Suprapubic skin (tissue), 4 donors: ENCODE results near the gene NDUFA13. TPM values are rescaled to one million over a fixed set of nuclear protein-coding genes. Genes with fewer than 3 reads are reported as not detected.
A peak's percentile ranks its signal among the peaks of the same experiment; 100 is the strongest.

ENCODE experiments used
- DNase-seq, 2 donors: peaks; one replicate each; pipeline ENCODE4 v3.0.0-alpha.2; 2019; ENCODE audit warnings: low spot score in 2 of 2
- H3K27ac ChIP-seq: fragments of 200-600 bp; sonication (generic); one replicate; pipeline ENCODE4 v1.5.1; 2019
- H3K27me3 ChIP-seq: fragments of 200-600 bp; sonication (generic); one replicate; pipeline ENCODE4 v1.5.1; 2019
- H3K36me3 ChIP-seq: fragments of 200-600 bp; sonication (generic); one replicate; pipeline ENCODE4 v1.5.1; 2019
- H3K4me1 ChIP-seq: fragments of 200-600 bp; sonication (generic); one replicate; pipeline ENCODE4 v1.5.1; 2019
- H3K4me3 ChIP-seq: fragments of 200-600 bp; sonication (generic); one replicate; pipeline ENCODE4 v1.5.1; 2019; ENCODE audit warnings: mild to moderate bottlenecking
- H3K9me3 ChIP-seq: fragments of 200-600 bp; sonication (generic); one replicate; pipeline ENCODE4 v1.5.1; 2019
- EP300 ChIP-seq: sonication (generic); formaldehyde crosslinking; IDR thresholded peaks from one replicate; pipeline ENCODE4 v1.6.1; 2017; ENCODE audit warnings: antibody characterized with exemption
- POLR2A ChIP-seq, 2 donors: fragments of 450-650 bp; IDR thresholded peaks; one replicate each; pipeline ENCODE4 v1.6.1; 2017; ENCODE audit warnings: antibody characterized with exemption in 2 of 2, mild to moderate bottlenecking in 2 of 2, moderate library complexity in 2 of 2
- POLR2AphosphoS5 ChIP-seq, 3 donors: sonication (generic); formaldehyde crosslinking; IDR thresholded peaks; one replicate each; pipeline ENCODE4 v1.6.1; 2017; ENCODE audit warnings: antibody characterized with exemption in 3 of 3
- WGBS: methylation state at CpG from one replicate; pipeline ENCODE4 v1.1.5; 2018; 5-methylcytosine and 5-hydroxymethylcytosine counted together
- total RNA-seq, 4 donors: library from RNA; depleted of rRNA; stranded (reverse); fragments of >200 nt; gene quantifications; one replicate each; pipeline ENCODE4 v1.1.0, GENCODE V29; 2016
- TF ChIP-seq, protein P1 (sequence below), 2 donors: fragments of 200-600 bp in 1 of 2; fragments of 450-650 bp in 1 of 2; sonication (generic) in 1 of 2; IDR thresholded peaks; one replicate each; pipeline ENCODE4 v1.5.1; 2016 to 2019; ENCODE audit warnings: antibody characterized with exemption in 2 of 2, mild to moderate bottlenecking in 1 of 2, moderate library complexity in 1 of 2

The NDUFA13 gene
- total RNA-seq, 4 donors from 2014 or later = 94.4 to 160 (median 109) TPM

DNA sequence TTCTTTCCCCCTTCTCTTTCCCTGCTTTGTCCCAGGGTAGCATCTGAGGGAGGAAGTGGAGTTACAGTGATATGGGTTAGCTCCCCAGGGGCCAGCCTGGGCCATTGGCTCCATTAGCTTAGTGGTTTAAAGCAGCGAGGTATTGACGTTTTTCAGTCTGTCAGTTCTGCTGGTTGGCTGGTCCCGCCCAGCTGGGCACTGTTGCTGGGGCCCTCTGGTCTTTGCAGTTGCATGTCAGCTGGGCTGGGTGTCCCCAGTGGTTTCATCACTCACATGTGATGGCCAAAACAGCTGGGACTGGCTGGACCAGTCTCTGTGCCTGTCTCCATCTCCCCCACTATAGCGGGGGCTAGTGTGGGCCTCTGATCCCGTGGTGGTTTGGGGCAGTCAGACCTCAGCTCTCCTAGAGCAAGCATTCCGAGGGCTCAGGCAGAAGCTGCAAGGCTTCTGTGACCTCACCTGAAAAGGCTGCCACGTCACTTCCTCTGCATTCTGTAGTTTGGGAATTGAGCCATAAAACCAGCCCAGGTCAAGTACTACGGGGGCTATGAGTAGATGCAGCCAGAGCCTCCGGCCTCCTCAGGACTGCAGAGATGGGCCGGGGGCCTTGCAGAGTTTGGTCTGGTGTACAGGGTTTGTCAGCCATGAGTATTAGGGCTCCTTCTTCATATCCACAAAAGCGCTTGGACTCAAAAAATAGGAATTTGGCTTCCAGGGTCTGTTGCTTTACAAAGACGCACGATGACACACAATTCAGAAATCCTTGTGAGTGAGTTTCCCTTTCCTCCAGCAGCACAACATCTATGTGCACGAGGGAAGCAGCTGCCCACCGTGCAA, 30.6 kb upstream of the NDUFA13 start:
- Histone ChIP-seq H3K27ac (no peak overlapping the region), H3K4me1 (peaks cover 56% of the 10 kb centered on the region), H3K4me3 (no peak overlapping the region), H3K9me3 (no peaks in the 10 kb centered on the region), H3K27me3 (no peaks in the 10 kb centered on the region), H3K36me3 (peaks cover 21% of the 10 kb centered on the region)
- peak in 1 of 2 donors; percentile 57 for DNase-seq
- 72% methylated on average over 9 of the region's 15 CpGs for WGBS
- TF ChIP-seq POLR2A (IDR thresholded peaks at IDR 0.05) = no peak

DNA sequence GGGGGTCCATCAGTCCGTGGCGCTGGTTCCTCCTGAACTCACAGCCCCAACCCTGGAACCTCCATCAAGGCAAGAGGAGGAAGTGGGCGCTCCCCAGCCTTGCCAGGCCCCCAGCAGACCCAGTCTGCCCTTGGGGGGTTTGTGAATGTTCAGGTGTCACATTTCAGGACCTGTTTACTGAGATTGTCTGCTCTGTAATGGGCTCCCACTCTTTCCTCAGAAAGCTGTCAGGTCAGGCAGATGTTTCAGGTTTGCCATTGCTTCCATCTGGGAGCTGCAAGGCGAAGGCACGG, 30.1 kb upstream of the NDUFA13 start:
- no peak for TF ChIP-seq POLR2AphosphoS5 (IDR thresholded peaks at IDR 0.05)
- TF ChIP-seq EP300 = no peak
- TF ChIP-seq, protein P1, sequence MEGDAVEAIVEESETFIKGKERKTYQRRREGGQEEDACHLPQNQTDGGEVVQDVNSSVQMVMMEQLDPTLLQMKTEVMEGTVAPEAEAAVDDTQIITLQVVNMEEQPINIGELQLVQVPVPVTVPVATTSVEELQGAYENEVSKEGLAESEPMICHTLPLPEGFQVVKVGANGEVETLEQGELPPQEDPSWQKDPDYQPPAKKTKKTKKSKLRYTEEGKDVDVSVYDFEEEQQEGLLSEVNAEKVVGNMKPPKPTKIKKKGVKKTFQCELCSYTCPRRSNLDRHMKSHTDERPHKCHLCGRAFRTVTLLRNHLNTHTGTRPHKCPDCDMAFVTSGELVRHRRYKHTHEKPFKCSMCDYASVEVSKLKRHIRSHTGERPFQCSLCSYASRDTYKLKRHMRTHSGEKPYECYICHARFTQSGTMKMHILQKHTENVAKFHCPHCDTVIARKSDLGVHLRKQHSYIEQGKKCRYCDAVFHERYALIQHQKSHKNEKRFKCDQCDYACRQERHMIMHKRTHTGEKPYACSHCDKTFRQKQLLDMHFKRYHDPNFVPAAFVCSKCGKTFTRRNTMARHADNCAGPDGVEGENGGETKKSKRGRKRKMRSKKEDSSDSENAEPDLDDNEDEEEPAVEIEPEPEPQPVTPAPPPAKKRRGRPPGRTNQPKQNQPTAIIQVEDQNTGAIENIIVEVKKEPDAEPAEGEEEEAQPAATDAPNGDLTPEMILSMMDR (IDR thresholded peaks at IDR 0.05) = no peak
- TF ChIP-seq POLR2A (IDR thresholded peaks at IDR 0.05) = no peak
- H3K4me3 ChIP-seq = no peak overlapping the region
- no peak overlapping the region for H3K27ac ChIP-seq
- WGBS = 96% methylated on average over 5 of the region's 5 CpGs
- no peaks in the 10 kb centered on the region for H3K27me3 ChIP-seq
- no peaks in the 10 kb centered on the region for H3K9me3 ChIP-seq
- H3K36me3 ChIP-seq = peaks cover 18% of the 10 kb centered on the region
- DNase-seq = no peak
- peaks cover 60% of the 10 kb centered on the region for H3K4me1 ChIP-seq

DNA sequence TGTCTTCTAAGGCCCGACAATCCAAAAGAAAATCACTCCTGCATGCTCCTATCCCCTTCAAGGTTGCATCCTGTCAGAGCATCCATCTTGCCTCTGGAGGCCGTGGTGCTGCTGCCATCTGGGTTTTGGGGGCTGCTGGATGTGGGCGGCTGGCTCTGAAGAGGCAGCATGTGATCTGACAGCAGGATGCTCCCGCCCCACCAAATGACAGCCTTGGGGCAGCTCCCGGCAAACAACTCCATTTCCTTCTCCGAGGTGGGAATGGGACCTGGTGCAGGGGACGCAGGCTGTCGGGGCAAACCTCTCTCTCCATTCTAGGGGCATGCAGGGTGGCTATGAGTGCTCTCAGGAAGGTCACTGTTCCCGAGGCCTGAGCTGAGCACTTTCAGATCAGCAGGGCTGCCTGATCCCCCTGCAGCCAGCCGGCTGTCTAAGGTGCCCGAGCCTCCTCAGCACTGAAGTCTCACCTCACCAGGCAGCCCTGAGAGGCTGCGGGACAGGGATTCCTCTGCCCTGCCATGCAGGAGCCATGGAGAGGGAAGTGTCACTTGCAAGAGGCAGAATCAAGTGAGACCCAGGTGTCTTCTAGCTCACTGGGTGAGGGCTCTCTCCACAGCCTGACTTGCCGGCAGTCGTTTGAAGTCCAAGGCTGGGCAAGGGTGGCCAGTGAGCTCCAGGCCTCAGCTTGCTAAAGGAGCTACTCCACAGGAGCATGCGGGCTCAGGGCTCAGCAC, 29.5 kb upstream of the NDUFA13 start:
- H3K27ac ChIP-seq = no peak overlapping the region
- no peaks in the 10 kb centered on the region for H3K9me3 ChIP-seq
- 64% methylated on average over 10 of the region's 15 CpGs for WGBS
- H3K36me3 ChIP-seq = peaks cover 14% of the 10 kb centered on the region
- DNase-seq = peak in 1 of 2 donors; percentile 49
- no peak overlapping the region for H3K4me3 ChIP-seq
- H3K27me3 ChIP-seq = no peaks in the 10 kb centered on the region
- TF ChIP-seq, protein P1 (IDR thresholded peaks at IDR 0.05) = no peak
- TF ChIP-seq EP300 = no peak
- no peak for TF ChIP-seq POLR2AphosphoS5 (IDR thresholded peaks at IDR 0.05)
- TF ChIP-seq POLR2A (IDR thresholded peaks at IDR 0.05) = no peak
- peaks cover 60% of the 10 kb centered on the region for H3K4me1 ChIP-seq

DNA sequence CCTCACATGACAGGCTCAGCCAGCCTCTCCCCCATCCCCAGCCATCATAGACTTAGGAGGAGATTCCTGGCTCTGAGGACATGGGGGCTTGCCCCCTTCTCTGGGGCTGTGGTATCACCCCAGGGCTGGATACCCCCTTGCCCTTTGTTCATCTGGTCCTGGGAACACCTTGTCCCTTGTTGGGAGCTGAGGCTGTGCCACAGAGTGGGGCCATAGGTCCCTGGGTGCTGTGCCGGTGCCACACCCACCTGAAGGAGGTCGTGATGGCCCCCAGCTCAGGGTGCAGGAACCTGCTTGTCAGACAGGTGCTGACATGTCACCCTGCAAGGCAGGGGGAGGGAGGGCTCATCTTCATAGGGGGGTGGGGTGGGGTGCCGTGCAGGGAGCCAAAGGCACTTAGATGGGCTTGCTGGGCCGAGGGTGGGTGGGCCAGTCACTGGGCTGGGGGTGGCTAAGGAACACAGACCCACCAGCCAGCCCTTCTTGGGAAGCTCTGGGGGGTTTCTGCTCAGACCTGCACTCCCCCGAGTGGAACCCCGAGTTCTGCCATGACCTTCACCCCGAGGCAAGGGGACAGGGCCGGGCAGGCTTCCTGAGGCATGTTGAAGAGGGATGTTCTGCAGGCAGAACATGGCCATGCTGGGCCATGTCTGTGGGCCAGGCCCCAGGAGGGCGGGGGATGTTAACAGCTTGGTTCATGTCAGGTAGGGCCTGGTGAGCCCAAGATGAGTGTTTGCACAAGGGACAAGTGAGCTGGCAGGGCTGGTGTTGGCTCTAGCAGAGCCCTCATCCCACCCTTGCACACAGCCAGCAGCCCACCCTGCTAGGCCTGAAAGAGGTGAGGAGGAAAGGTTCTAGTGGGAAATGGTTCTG, 28.7 kb upstream of the NDUFA13 start:
- no peaks in the 10 kb centered on the region for H3K9me3 ChIP-seq
- no peaks in the 10 kb centered on the region for H3K27me3 ChIP-seq
- 62% methylated on average over 7 of the region's 9 CpGs for whole genome bisulfite sequencing
- peaks cover 60% of the 10 kb centered on the region for H3K4me1 ChIP-seq
- no peak overlapping the region for H3K4me3 ChIP-seq
- peaks cover 20% of the 10 kb centered on the region for H3K36me3 ChIP-seq
- TF ChIP-seq, protein P1 (IDR thresholded peaks at IDR 0.05) = no peak
- no peak for TF ChIP-seq EP300
- no peak for TF ChIP-seq POLR2A (IDR thresholded peaks at IDR 0.05)
- TF ChIP-seq POLR2AphosphoS5 (IDR thresholded peaks at IDR 0.05) = no peak
- no peak overlapping the region for H3K27ac ChIP-seq
- peak in 1 of 2 donors; percentile 66 for DNase-seq

DNA sequence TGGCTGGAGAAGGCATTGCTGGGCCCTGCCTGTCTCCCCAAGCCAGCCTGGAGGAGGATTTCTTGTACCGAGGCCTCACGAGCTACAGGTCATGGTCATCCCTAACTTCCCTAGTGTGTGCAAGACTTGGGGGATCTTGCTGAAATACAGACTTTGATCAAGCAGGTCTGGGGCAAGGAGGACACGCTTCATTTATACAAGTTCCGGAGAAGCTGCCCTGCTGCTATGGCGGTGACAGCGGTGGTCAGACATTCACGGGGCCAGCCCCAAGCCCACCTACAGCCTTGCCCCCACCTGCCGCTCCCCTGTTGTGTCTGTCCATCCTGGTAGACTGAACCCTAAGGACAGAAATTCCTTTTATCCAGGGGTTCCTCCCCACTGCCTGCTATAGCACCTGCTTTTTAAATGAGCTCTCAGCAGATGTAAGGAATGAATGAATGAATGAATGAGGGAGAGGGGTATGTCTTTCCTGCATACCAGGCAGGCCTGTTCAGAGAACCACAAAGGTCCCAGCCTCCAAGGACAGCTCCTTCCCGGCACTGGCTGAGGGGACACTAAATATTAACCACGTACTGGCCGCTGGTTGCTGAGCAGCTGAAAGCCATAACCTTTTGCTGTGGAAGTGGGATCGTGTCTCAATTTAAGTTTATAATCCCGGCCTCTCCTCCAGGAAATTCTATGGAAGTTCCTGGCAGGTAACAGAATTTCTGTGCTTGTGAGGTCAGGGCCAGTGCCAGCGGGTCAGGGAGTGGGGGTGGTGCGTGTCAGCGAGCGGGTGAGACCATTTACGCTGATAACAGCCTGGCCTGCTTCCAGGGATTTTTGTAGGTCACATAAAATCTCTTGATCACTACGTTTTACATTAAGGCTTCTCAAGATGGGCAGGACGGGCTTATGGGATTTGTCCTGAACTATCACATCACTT, 27.8 kb upstream of the NDUFA13 start:
- 51% methylated on average over 16 of the region's 20 CpGs for WGBS
- Histone ChIP-seq H3K27ac (peak overlapping the region; percentile 84), H3K4me3 (no peak overlapping the region), H3K4me1 (peaks cover 60% of the 10 kb centered on the region), H3K36me3 (peaks cover 21% of the 10 kb centered on the region), H3K9me3 (no peaks in the 10 kb centered on the region), H3K27me3 (no peaks in the 10 kb centered on the region)
- TF ChIP-seq, protein P1 (IDR thresholded peaks at IDR 0.05) = peak in 1 of 2 donors; percentile 2
- TF ChIP-seq POLR2A (IDR thresholded peaks at IDR 0.05) (no peak), EP300 (no peak)
- DNase-seq = peak in 1 of 2 donors; percentile 70
